Natural killer cell treated with Interleukin-12 subunit alpha and Interleukin-12 subunit beta and Interleukin-15 and Interleukin-18, amount 100 ng/mL, for 72 hours (primary cell): ENCODE data around the gene CACNA2D3. TPM values are rescaled to one million over a fixed set of nuclear protein-coding genes. Genes with fewer than 3 reads are reported as not detected.

Experiments used
- ATAC-seq, 2 donors: fragments of 150-1000 bp; cut with Tn5 transposase in 1 of 2; sonication (Bioruptor Pico), chemical (Tn5 transposase) in 1 of 2; 2 replicates each; pipeline ENCODE4 v1.10.0; 2021
- DNase-seq: peaks from one replicate; pipeline ENCODE4 v3.0.0; 2022; ENCODE audit warnings: low spot score
- H3K27ac Mint-ChIP-seq, 2 donors: 1 replicate in 1 of 2; 2 replicates in 1 of 2; pipeline ENCODE4 v1.8.0; 2022; ENCODE audit warnings: mixed read lengths in 2 of 2, mild to moderate bottlenecking in 1 of 2, moderate library complexity in 1 of 2
- H3K27me3 Mint-ChIP-seq, 2 donors: 1 replicate in 1 of 2; 2 replicates in 1 of 2; pipeline ENCODE4 v1.8.0; 2022; ENCODE audit warnings: mixed read lengths in 2 of 2
- H3K36me3 Mint-ChIP-seq: one replicate; pipeline ENCODE4 v1.8.0; 2022; ENCODE audit warnings: mixed read lengths
- H3K4me1 Mint-ChIP-seq, 2 donors: 1 replicate in 1 of 2; 2 replicates in 1 of 2; pipeline ENCODE4 v1.8.0; 2022; ENCODE audit warnings: low read depth in 2 of 2, mixed read lengths in 2 of 2, mild to moderate bottlenecking in 1 of 2
- H3K4me3 Mint-ChIP-seq: one replicate; pipeline ENCODE4 v1.8.0; 2022; ENCODE audit warnings: mixed read lengths
- H3K9me3 Mint-ChIP-seq: 2 replicates; pipeline ENCODE4 v1.8.0; 2022; ENCODE audit warnings: mixed read lengths
- total RNA-seq, 2 donors: library from RNA; stranded (reverse); gene quantifications; one replicate each; pipeline ENCODE4 v1.2.3, GENCODE V29; 2022

The CACNA2D3 gene
- total RNA-seq, 2 donors from 2014 or later: not detected

DNA sequence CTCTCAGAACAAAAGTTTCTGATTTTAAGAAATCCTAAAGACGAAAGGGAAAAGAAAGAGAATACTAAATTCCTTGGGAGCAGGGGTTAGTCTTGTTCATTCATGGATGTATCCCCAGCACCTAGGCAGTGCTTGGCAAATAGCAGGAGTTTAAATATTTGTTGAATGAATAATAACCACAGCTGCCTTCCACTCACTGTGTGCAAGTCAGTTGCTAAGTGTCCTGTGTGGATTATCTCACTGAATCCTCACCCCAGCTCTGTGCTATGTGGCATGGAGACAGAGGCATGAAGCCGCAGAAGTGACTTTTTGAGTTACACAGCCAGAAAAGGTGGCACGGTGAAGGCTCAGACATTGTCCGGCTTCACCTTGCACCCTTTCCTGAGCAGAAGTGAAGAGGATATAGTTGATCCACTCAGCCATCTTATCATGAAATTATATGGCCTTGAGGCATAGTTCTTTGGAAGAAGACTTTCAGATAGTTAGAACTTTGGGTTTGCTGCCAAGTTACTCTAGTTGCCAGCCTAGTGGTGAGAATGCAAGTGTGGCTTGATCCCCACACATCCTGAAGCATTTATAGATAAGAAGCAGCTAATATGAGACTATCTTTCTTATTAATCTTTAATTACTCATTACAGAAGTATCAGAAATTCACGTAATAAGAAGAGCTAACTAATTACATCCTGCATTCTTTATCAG is 450.0 kb downstream of the CACNA2D3 start:
- no peak overlapping the region for H3K27ac Mint-ChIP-seq
- no peaks in the 10 kb centered on the region for H3K27me3 Mint-ChIP-seq
- peaks cover 7% of the 10 kb centered on the region for H3K9me3 Mint-ChIP-seq
- no peak for DNase-seq
- no peaks in the 10 kb centered on the region for H3K36me3 Mint-ChIP-seq
- ATAC-seq: no peak
- no peaks in the 10 kb centered on the region for H3K4me1 Mint-ChIP-seq
- no peak overlapping the region for H3K4me3 Mint-ChIP-seq

DNA sequence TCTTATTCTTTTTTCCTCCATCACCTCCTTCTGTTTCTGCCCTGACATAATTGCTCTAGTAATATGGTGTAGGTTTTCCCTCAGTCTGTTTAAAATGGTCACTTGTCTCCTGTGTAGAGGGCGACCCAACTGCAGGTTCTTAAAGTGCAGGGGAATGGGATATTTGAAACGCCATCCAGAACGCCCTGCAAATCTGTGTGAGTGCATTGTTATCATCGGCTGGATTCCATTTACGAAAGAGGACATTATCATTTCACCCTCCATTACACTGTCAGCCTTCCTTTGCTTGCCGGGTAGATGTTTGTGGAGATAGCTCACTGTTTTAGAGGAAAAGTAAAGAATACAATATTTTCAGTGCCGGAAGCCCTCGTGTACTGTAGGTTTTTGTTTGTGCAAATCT is 451.5 kb downstream of the CACNA2D3 start:
- H3K27ac Mint-ChIP-seq: no peak overlapping the region
- H3K36me3 Mint-ChIP-seq: no peaks in the 10 kb centered on the region
- no peaks in the 10 kb centered on the region for H3K27me3 Mint-ChIP-seq
- ATAC-seq: no peak
- H3K9me3 Mint-ChIP-seq: peaks cover 8% of the 10 kb centered on the region
- no peak for DNase-seq
- no peaks in the 10 kb centered on the region for H3K4me1 Mint-ChIP-seq
- H3K4me3 Mint-ChIP-seq: no peak overlapping the region

DNA sequence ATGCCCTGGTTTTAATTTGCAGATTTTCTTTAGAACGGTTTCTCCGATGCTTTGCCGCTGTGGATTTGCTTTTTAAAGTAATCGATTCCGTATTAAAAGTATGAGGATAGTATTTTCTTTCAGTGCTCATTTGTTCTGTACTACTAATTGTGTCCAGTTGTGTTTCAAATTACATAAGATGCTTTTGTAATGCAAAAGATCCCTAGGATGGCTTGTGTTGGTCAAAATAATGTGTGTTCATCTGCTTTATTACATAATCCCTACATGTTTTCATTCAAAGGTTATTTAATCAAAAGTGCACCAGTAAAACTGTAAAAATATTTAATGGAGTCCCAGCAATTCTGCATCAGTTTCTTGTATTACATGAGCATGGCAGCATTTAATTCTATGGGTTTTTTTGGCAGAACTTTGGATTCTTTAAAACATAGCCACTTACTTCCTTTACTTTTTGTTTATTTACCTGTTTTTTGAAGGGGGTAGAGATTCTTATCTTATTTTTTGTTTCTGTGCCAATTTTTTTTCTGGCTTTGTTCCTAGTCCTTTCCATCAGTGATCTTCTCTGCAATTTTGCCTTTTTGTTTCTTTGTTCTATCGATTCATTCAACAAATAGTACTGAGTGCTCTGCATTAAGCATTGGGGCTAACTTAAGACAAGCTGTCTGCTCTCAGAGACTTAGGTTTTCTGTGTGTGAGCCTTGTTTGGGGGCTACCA is 452.7 kb downstream of the CACNA2D3 start:
- DNase-seq: no peak
- Mint-ChIP-seq H3K27me3 (no peaks in the 10 kb centered on the region), H3K27ac (no peak overlapping the region), H3K9me3 (peaks cover 13% of the 10 kb centered on the region), H3K4me3 (no peak overlapping the region), H3K4me1 (no peaks in the 10 kb centered on the region), H3K36me3 (no peaks in the 10 kb centered on the region)
- ATAC-seq: no peak

DNA sequence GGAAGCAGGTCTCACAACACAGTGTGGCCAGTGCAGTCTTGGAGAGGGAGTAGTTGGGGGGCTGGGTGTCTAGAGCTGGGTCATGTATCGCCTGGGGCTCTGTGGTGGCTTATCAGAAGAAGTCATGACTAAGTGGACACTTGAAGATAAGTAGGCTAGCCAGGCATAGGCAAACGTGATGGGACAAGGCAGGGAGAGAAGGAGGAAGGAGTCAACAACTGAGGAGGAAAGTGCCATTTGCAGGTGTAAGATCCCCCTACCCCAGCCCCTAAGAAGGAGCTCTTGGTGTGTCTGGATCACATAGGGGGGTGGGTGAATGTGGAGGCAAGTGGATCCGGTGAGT is 453.2 kb downstream of the CACNA2D3 start:
- no peaks in the 10 kb centered on the region for H3K27me3 Mint-ChIP-seq
- DNase-seq (no peak), ATAC-seq (no peak)
- no peak overlapping the region for H3K4me3 Mint-ChIP-seq
- no peaks in the 10 kb centered on the region for H3K4me1 Mint-ChIP-seq
- no peaks in the 10 kb centered on the region for H3K36me3 Mint-ChIP-seq
- H3K27ac Mint-ChIP-seq: no peak overlapping the region
- peaks cover 13% of the 10 kb centered on the region for H3K9me3 Mint-ChIP-seq

DNA sequence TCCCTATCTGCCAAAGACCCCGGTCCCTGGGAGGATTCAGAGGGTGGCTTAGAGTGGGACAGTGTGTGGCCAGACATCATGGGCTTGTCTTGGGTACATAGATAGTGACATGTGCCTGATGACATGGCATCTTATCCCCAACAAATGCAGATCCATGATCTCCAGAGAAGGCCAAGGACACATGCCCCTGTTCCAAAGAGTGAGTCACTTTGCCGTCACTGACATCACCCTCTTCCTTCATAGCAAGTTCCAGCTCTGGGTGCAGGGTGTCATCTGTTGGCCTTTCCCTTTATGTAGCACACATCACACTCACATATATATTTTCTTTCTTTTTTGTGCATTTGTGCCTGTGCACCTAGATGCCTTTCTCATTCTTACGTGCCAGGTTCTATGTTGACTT is 455.0 kb downstream of the CACNA2D3 start:
- H3K27ac Mint-ChIP-seq: no peak overlapping the region
- no peak for ATAC-seq
- no peaks in the 10 kb centered on the region for H3K36me3 Mint-ChIP-seq
- no peak overlapping the region for H3K4me3 Mint-ChIP-seq
- no peaks in the 10 kb centered on the region for H3K27me3 Mint-ChIP-seq
- peaks cover 13% of the 10 kb centered on the region for H3K9me3 Mint-ChIP-seq
- H3K4me1 Mint-ChIP-seq: no peaks in the 10 kb centered on the region
- no peak for DNase-seq

DNA sequence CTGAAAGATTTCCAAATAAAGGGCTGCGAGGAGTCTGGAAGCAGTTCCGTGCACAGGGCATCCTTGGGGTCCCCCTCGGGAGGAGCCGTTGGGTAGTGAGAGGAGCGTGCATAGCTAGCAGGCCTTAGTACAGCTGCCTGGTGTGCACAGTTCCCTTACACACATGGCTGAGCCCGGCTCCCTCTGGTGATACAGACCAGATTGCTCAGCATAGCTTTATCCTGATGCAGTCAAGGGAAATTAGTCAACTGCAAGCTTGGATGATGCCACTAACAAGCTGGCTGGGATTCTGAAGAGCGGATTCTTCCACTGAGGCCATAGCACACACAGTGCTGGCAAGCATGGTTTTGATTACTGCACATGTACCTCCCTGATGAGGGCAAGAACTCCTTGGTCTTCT is 456.1 kb downstream of the CACNA2D3 start:
- Mint-ChIP-seq H3K4me1 (no peaks in the 10 kb centered on the region), H3K4me3 (no peak overlapping the region), H3K9me3 (peaks cover 18% of the 10 kb centered on the region), H3K36me3 (no peaks in the 10 kb centered on the region), H3K27me3 (no peaks in the 10 kb centered on the region), H3K27ac (no peak overlapping the region)
- DNase-seq (no peak), ATAC-seq (no peak)

DNA sequence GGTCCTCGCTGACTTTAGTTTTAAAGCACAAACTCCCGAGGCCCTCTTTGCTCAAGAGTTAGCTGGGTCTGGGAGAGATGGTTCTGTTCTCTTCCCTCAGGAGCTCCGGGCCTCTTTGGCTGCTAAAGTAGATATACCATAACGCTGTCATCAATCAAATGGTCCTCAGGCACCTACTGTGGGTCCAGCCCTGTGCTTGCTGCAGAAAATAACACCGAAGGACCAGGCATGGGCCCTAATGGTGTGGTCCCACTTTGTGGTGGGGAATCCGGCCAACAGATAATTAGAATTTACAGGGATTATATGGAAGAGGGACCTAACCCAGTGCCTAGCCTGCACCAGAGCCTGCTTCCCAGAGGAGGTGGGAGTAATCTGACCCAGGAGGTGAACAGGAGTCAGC is 458.1 kb downstream of the CACNA2D3 start:
- no peak overlapping the region for H3K4me3 Mint-ChIP-seq

DNA sequence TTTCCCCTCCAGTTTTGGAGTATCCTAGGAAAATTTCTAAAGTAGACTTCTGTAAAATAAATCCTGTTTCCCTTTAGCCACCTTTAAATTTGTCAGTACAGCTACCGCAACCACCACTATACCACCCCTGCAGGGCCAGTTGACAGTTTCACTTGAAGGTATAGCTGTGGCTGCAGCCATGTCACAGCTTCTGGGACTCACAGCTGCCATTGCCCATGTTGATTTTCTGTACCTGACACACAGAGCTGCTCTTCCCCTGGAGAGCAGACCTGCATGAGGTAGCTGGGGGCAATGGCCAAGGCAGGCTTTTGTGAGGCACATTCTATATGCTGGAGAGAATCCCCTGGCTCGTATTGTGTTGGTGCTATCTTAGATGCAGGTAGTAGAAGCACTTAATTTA is 460.1 kb downstream of the CACNA2D3 start:
- Mint-ChIP-seq H3K27ac (no peak overlapping the region), H3K9me3 (peaks cover 16% of the 10 kb centered on the region), H3K27me3 (no peaks in the 10 kb centered on the region), H3K4me1 (no peaks in the 10 kb centered on the region), H3K36me3 (no peaks in the 10 kb centered on the region), H3K4me3 (no peak overlapping the region)
- ATAC-seq (no peak), DNase-seq (no peak)

More for the DNA sequence above, 458.1 kb downstream of the CACNA2D3 start:
- no peaks in the 10 kb centered on the region for H3K36me3 Mint-ChIP-seq
- no peaks in the 10 kb centered on the region for H3K27me3 Mint-ChIP-seq
- no peak for ATAC-seq
- peaks cover 22% of the 10 kb centered on the region for H3K9me3 Mint-ChIP-seq
- H3K4me1 Mint-ChIP-seq: no peaks in the 10 kb centered on the region
- no peak overlapping the region for H3K27ac Mint-ChIP-seq
- DNase-seq: no peak

DNA sequence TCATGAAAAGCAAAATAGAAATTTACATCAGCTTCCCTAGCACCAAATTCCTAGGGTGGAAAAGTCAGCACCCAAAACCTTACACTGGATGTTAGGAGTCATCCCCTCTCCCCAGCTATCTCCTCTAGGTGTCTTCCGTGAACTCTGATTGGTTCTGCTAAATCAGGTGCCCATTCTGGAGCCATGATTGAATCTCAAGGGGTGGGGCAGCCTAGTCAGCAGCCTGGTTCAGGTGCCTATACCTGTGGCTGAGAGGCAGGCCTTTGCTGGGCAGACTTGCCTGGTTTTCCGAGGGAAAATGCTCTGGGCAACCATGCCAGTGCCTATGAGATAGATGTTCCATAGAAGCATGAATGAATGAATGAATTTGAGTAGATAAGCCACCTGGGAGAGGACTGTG is 468.8 kb downstream of the CACNA2D3 start:
- no peaks in the 10 kb centered on the region for H3K36me3 Mint-ChIP-seq
- H3K4me3 Mint-ChIP-seq: no peak overlapping the region
- peaks cover 3% of the 10 kb centered on the region for H3K9me3 Mint-ChIP-seq
- H3K27ac Mint-ChIP-seq: no peak overlapping the region
- DNase-seq: no peak
- ATAC-seq: no peak
- H3K4me1 Mint-ChIP-seq: no peaks in the 10 kb centered on the region
- no peaks in the 10 kb centered on the region for H3K27me3 Mint-ChIP-seq

DNA sequence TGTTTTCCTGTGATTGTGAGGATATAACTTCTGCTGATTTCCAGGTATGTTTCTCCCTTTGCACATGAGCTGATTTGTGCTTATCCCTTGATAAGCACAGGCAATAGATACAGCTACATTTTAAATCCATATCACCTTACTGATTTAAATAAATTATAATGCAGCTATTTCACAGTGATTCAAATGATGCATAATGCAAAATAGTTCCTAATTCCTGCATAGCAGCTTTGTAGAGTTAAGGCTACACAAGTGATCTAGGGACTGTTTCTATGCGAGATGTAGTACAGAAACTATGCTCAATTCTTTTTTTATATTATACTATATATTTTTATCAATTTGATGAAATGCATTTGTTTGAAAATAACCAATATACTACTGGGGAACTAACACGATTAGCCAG is 471.3 kb downstream of the CACNA2D3 start:
- Mint-ChIP-seq H3K27ac (no peak overlapping the region), H3K9me3 (peaks cover 8% of the 10 kb centered on the region), H3K4me3 (no peak overlapping the region), H3K4me1 (no peaks in the 10 kb centered on the region), H3K36me3 (no peaks in the 10 kb centered on the region), H3K27me3 (no peaks in the 10 kb centered on the region)
- DNase-seq (no peak), ATAC-seq (no peak)

DNA sequence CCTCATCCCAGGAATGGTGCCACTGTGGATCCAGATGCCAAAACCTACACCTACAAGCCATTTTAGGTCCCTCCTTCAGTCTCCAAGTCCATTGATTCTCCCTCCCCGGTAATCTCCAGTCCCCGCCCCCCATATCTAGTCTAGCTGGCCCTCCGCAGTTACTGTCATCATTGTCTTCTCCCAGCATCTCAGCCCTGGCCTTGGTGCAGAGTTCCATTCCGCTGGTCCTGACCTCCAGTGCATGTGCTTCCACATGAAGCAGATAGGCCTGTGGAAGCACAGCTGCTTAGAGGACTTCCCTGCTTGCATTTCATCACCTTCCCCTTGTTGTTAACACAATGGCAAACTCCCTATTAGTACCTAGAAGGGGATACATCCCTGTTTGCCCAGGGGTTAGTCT is 473.7 kb downstream of the CACNA2D3 start:
- peaks cover 8% of the 10 kb centered on the region for H3K9me3 Mint-ChIP-seq
- H3K27ac Mint-ChIP-seq: no peak overlapping the region
- no peaks in the 10 kb centered on the region for H3K36me3 Mint-ChIP-seq
- no peaks in the 10 kb centered on the region for H3K4me1 Mint-ChIP-seq
- no peak for DNase-seq
- ATAC-seq: no peak
- no peak overlapping the region for H3K4me3 Mint-ChIP-seq
- no peaks in the 10 kb centered on the region for H3K27me3 Mint-ChIP-seq

DNA sequence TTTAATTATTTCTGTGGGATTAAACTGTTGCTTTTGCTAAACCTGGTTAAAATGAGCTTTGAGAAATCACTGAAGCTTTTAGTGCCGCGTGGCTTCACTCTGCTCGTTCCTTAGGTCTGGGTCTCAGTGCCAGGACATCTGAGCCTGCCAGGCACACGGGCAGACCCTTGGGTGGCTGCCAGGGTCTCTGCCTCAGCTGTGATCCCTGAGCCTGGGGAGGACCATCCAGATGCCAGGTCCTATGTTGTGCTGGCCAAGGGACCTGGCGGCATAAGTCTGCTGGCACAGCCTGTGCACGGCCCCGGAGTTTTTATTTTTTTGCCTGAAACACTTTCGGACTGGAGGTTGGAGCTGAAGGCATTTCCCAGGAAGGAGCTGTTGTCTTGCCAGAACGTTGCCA is 477.4 kb downstream of the CACNA2D3 start:
- no peak overlapping the region for H3K27ac Mint-ChIP-seq
- peaks cover 11% of the 10 kb centered on the region for H3K9me3 Mint-ChIP-seq
- ATAC-seq (no peak), DNase-seq (no peak)
- H3K4me3 Mint-ChIP-seq: no peak overlapping the region
- no peaks in the 10 kb centered on the region for H3K36me3 Mint-ChIP-seq
- H3K4me1 Mint-ChIP-seq: no peaks in the 10 kb centered on the region
- H3K27me3 Mint-ChIP-seq: no peaks in the 10 kb centered on the region

DNA sequence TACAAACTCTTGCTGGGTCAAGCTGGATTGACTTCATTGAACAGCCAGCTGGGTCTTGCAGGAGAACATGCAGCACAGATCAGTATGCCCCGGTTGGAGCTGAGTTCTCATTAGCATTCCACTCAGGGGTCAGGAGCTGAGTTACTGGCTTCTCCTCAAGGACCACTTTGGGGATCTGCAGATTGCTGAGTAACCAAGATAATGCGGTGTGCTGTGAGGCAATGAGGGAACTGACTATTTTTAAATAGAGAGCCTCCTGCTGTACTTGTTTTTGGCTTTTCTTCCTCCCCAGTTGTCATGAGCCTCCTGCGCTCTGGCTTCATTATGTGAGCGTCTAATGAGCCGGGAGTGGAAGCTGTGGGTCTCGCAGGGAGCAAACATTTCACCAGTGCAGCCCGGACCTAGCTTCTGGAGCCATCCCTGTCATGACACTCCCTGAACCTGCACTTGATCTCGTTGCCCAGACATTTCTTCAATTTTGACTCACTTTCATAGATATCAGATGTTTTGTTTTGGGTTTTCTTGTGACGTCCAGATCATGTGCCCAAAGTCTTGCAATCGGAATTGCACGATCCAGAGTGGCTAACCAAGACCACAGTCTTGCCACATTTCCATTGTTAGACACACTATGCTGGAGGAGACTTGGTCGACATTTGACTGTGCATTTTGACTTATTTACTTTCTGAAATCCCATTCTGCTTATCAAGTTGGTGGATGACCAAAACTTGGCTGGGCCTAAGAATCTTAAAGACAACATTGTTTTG is 478.3 kb downstream of the CACNA2D3 start:
- no peak overlapping the region for H3K4me3 Mint-ChIP-seq
- no peaks in the 10 kb centered on the region for H3K36me3 Mint-ChIP-seq
- ATAC-seq (no peak), DNase-seq (no peak)
- H3K9me3 Mint-ChIP-seq: peaks cover 8% of the 10 kb centered on the region
- H3K4me1 Mint-ChIP-seq: no peaks in the 10 kb centered on the region
- H3K27ac Mint-ChIP-seq: no peak overlapping the region
- no peaks in the 10 kb centered on the region for H3K27me3 Mint-ChIP-seq

DNA sequence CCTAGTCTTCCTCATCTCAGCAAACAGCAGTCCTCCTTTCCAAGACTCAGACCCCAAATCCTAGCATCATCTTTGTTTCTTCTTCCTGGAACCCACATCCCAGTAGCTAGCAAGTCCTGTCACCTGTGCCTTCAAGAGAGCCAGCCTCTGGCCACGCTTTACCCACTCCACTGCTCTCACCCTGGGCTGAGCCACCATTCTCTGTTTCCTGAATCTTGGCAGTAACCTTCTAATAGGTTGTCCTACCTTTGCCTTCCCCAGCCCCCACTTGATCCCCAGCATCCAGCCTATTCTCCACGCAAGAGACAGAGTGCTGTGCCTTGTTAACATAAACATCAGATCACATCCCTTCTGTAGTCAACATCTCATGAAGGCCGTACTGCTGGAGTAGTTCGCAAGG is 482.1 kb downstream of the CACNA2D3 start:
- Mint-ChIP-seq H3K9me3 (peaks cover 4% of the 10 kb centered on the region), H3K27ac (no peak overlapping the region), H3K4me3 (no peak overlapping the region), H3K36me3 (no peaks in the 10 kb centered on the region), H3K27me3 (no peaks in the 10 kb centered on the region), H3K4me1 (no peaks in the 10 kb centered on the region)
- DNase-seq (no peak), ATAC-seq (peak in 1 of 2 donors; percentile 9)
